ENCODE measurements around the gene GMEB1. TPM values are rescaled to one million over a fixed set of nuclear protein-coding genes. Genes with fewer than 3 reads are reported as not detected.

The GMEB1 gene
- total and polyA plus RNA-seq, 2 donors (not counting 1 experiment from before 2014, with no cell fraction given), result 7.5 to 21.7 TPM

DNA sequence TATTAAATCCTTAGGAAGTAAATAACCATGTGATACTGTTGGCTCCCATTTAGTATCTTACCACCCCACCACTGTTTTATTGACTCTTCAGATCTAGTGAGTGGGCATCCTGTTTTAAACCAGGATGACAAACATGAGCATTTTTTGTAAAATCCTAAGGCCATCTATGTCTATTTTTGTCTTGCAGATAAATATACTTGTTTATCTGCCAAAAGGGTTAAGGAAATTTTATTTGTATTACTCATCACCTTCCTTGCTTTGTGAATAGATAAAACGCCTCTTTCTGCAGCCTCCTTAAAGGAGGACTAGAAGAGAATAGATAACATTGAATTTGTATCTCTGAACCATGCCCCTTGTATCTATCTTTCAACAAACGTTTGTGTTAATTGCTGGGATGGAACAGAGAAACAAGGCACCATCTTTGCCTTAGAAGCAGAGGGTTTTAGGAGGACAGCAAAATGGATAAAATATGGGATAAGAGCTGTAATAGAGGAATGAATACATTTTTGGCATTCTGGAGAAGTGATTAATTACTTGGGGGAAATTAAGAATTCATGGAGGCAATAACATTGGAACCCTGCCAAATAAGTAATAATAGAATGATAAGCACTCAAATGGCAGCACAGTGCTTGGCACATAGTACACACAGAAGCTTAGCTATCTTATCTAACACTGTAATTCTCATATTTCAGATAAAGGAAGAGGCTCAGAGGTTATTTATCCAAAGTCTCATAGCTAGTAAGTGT is 82.9 kb downstream of the GMEB1 start:
- H3K79me2 ChIP-seq (ENCODE audit: control insufficient read depth, insufficient read depth, low read length), result peaks cover 100% of the 10 kb centered on the region
- POLR2A ChIA-PET, result interaction anchor here (0.6 kb wide), 1 partner anchor 13 kb away, joined by 3 read pairs; no protein-coding TSS in a partner anchor
- Mint-ChIP-seq H3K9me3 (ENCODE audit: insufficient read depth) (no peaks in the 10 kb centered on the region), H3K27ac (no peak overlapping the region), H3K4me3 (no peak overlapping the region), H3K27me3 (no peaks in the 10 kb centered on the region), H3K4me1 (peaks cover 43% of the 10 kb centered on the region)
- H3K4me2 ChIP-seq (replicated peaks; ENCODE audit: low read depth, low read length, poor library complexity, severe bottlenecking), result no peak overlapping the region
- H3K4me1 ChIP-seq (ENCODE audit: control insufficient read depth in 2 of 2, insufficient read depth in 2 of 2, low read length in 2 of 2), result peaks cover 23 to 33% of the 10 kb centered on the region in 2 donors
- H3K27ac ChIP-seq (ENCODE audit: low read length in 2 of 2), result no peak overlapping the region
- CTCF ChIA-PET, result interaction anchor here (0.8 to 1.2 kb wide), 5 partner anchors 8 to 125 kb away, joined by 3 to 6 read pairs (median 3); no protein-coding TSS in a partner anchor
- no peak for TF ChIP-seq EZH2 (IDR thresholded peaks at IDR 0.05; ENCODE audit: borderline replicate concordance, insufficient read depth, low read depth, low read length, poor library complexity, severe bottlenecking)
- TF ChIP-seq, protein P1, sequence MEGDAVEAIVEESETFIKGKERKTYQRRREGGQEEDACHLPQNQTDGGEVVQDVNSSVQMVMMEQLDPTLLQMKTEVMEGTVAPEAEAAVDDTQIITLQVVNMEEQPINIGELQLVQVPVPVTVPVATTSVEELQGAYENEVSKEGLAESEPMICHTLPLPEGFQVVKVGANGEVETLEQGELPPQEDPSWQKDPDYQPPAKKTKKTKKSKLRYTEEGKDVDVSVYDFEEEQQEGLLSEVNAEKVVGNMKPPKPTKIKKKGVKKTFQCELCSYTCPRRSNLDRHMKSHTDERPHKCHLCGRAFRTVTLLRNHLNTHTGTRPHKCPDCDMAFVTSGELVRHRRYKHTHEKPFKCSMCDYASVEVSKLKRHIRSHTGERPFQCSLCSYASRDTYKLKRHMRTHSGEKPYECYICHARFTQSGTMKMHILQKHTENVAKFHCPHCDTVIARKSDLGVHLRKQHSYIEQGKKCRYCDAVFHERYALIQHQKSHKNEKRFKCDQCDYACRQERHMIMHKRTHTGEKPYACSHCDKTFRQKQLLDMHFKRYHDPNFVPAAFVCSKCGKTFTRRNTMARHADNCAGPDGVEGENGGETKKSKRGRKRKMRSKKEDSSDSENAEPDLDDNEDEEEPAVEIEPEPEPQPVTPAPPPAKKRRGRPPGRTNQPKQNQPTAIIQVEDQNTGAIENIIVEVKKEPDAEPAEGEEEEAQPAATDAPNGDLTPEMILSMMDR (IDR thresholded peaks at IDR 0.05), result no peak
- H3K9me3 ChIP-seq (ENCODE audit: control extremely low read depth in 1 of 3, control insufficient read depth in 2 of 3, insufficient read depth in 1 of 3, low read length in 2 of 3), result no peaks in the 10 kb centered on the region
- WGBS (ENCODE audit: insufficient coverage), result no CpG with 5 or more reads among the region's 2 CpGs
- peaks cover 90% of the 10 kb centered on the region for H4K20me1 ChIP-seq (ENCODE audit: control insufficient read depth, insufficient read depth, low read length, poor library complexity, severe bottlenecking)
- DNase-seq, result no peak
- no peak overlapping the region for H3K9ac ChIP-seq (ENCODE audit: low read length)
- no peak overlapping the region for H3K4me3 ChIP-seq (ENCODE audit: control extremely low read depth in 1 of 5, extremely low read depth in 1 of 5, insufficient read depth in 1 of 5, low read depth in 2 of 5, low read length in 4 of 5)
- ATAC-seq (ENCODE audit: low read depth), result no peak
- H3K27me3 ChIP-seq (replicated peaks in 1 of 4; ENCODE audit: control extremely low read depth in 1 of 4, control insufficient read depth in 3 of 4, insufficient read depth in 4 of 4, low read length in 3 of 4), result no peaks in the 10 kb centered on the region
- H3K36me3 ChIP-seq (replicated peaks in 1 of 2; ENCODE audit: control extremely low read depth in 1 of 2, control insufficient read depth in 1 of 2, extremely low read depth in 1 of 2, insufficient read depth in 2 of 2, low read length in 1 of 2), result peaks cover 0 to 31% of the 10 kb centered on the region in 2 experiments
- no peak overlapping the region for H2AFZ ChIP-seq (ENCODE audit: insufficient read depth, low read depth, low read length, poor library complexity, severe bottlenecking)
- intact Hi-C loops (cut with micrococcal nuclease), result no loop called here

DNA sequence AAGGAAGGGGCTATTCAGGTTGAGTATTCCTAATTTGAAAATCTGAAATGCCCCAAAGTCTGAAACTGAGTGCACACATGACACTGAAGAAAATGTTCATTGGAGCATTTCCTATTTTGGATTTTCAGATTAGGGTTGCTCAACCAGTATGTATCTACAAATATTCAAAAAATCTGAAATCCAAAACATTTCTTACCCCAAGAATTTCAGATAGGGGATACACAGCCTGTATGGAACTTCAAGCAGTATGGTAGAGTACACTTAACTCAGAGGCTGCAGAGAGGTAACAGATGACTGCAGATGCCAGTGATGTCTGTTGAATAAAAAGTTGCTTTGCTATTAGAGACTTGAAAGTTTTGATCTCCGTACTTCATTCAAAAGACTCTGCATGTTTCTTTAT is 87.1 kb downstream of the GMEB1 start:
- CTCF ChIA-PET, result interaction anchor here (0.6 kb wide), 1 partner anchor 298 kb away, joined by 3 read pairs; no protein-coding TSS in a partner anchor
- ATAC-seq (ENCODE audit: low read depth), result no peak
- H4K20me1 ChIP-seq (ENCODE audit: control insufficient read depth, insufficient read depth, low read length, poor library complexity, severe bottlenecking), result peaks cover 98% of the 10 kb centered on the region

More for the DNA sequence above, 87.1 kb downstream of the GMEB1 start:
- Mint-ChIP-seq H3K27ac (no peak overlapping the region), H3K4me3 (no peak overlapping the region), H3K27me3 (no peaks in the 10 kb centered on the region), H3K4me1 (peaks cover 32% of the 10 kb centered on the region), H3K9me3 (ENCODE audit: insufficient read depth) (no peaks in the 10 kb centered on the region)
- POLR2A ChIA-PET, result no interaction called here
- H2AFZ ChIP-seq (ENCODE audit: insufficient read depth, low read depth, low read length, poor library complexity, severe bottlenecking), result no peak overlapping the region
- H3K4me1 ChIP-seq (ENCODE audit: control insufficient read depth in 2 of 2, insufficient read depth in 2 of 2, low read length in 2 of 2), result peaks cover 10 to 24% of the 10 kb centered on the region in 2 donors
- no peak overlapping the region for H3K27ac ChIP-seq (ENCODE audit: low read length in 2 of 2)
- no peak for DNase-seq
- H3K9me3 ChIP-seq (ENCODE audit: control extremely low read depth in 1 of 3, control insufficient read depth in 2 of 3, insufficient read depth in 1 of 3, low read length in 2 of 3), result no peaks in the 10 kb centered on the region
- H3K4me2 ChIP-seq (replicated peaks; ENCODE audit: low read depth, low read length, poor library complexity, severe bottlenecking), result no peak overlapping the region
- TF ChIP-seq, protein P1 (IDR thresholded peaks at IDR 0.05), result no peak
- no peak for TF ChIP-seq EZH2 (IDR thresholded peaks at IDR 0.05; ENCODE audit: borderline replicate concordance, insufficient read depth, low read depth, low read length, poor library complexity, severe bottlenecking)
- intact Hi-C loops (cut with micrococcal nuclease), result no loop called here
- H3K4me3 ChIP-seq (ENCODE audit: control extremely low read depth in 1 of 5, extremely low read depth in 1 of 5, insufficient read depth in 1 of 5, low read depth in 2 of 5, low read length in 4 of 5), result no peak overlapping the region
- no peaks in the 10 kb centered on the region for H3K27me3 ChIP-seq (replicated peaks in 1 of 4; ENCODE audit: control extremely low read depth in 1 of 4, control insufficient read depth in 3 of 4, insufficient read depth in 4 of 4, low read length in 3 of 4)
- H3K79me2 ChIP-seq (ENCODE audit: control insufficient read depth, insufficient read depth, low read length), result peaks cover 98% of the 10 kb centered on the region
- peaks cover 6 to 39% of the 10 kb centered on the region in 2 experiments for H3K36me3 ChIP-seq (replicated peaks in 1 of 2; ENCODE audit: control extremely low read depth in 1 of 2, control insufficient read depth in 1 of 2, extremely low read depth in 1 of 2, insufficient read depth in 2 of 2, low read length in 1 of 2)
- WGBS (ENCODE audit: insufficient coverage), result no CpG with 5 or more reads among the region's 1 CpG
- H3K9ac ChIP-seq (ENCODE audit: low read length), result peak overlapping the region; percentile 6

All from B cell (primary cell).